Measurements from ENCODE around the gene NTF3. TPM values are rescaled to one million over a fixed set of nuclear protein-coding genes. Genes with fewer than 3 reads are reported as not detected.

The NTF3 gene
- total RNA-seq, 1 experiment from 2014 or later = not detected

DNA sequence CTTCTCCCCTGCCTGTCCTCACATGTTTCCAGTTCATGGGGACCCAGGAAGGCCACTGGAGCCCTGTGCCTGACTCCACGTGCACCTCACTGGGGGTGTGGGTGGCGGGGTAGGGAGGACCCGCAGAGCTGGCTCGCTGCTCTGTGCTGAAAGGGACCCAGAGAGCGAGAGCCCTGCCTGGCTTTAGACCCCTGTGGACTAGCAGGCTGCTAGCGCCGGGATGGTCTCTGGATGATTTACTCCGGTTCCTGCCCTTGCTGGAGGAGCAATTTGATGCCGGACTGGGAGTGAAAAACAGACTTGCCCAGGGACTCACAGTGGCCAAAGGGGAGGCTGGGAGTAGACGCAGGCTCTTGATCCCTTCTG is 49.0 kb downstream of the NTF3 start:
- Histone ChIP-seq H3K9me3 (ENCODE audit: low read length) (no peaks in the 10 kb centered on the region), H3K9me2 (replicated peaks; ENCODE audit: insufficient read depth, low read length) (no peaks in the 10 kb centered on the region), H3K4me3 (ENCODE audit: low read length) (no peak overlapping the region), H3K27me3 (ENCODE audit: low read length) (no peaks in the 10 kb centered on the region), H3K79me2 (ENCODE audit: low read length) (no peaks in the 10 kb centered on the region), H3K9ac (ENCODE audit: low read length) (no peak overlapping the region), H3K4me1 (ENCODE audit: low read length) (peaks cover 14% of the 10 kb centered on the region), H3K36me3 (ENCODE audit: insufficient read depth, low read length) (no peaks in the 10 kb centered on the region), H3K27ac (ENCODE audit: low read length) (no peak overlapping the region), H3K4me2 (ENCODE audit: low read depth, low read length, poor library complexity, severe bottlenecking) (no peak overlapping the region), H4K20me1 (ENCODE audit: insufficient read depth, low read depth, low read length) (no peaks in the 10 kb centered on the region), H2AFZ (ENCODE audit: low read length) (no peak overlapping the region)
- no peak for DNase-seq

- H3K9me3 ChIP-seq (ENCODE audit: low read length) = no peaks in the 10 kb centered on the region
- no peak overlapping the region for H3K27ac ChIP-seq (ENCODE audit: low read length)
- no peak overlapping the region for H2AFZ ChIP-seq (ENCODE audit: low read length)
- H3K4me1 ChIP-seq (ENCODE audit: low read length) = peaks cover 14% of the 10 kb centered on the region
- no peak overlapping the region for H3K4me3 ChIP-seq (ENCODE audit: low read length)
- DNase-seq = no peak
- H3K79me2 ChIP-seq (ENCODE audit: low read length) = no peaks in the 10 kb centered on the region
- no peaks in the 10 kb centered on the region for H3K9me2 ChIP-seq (replicated peaks; ENCODE audit: insufficient read depth, low read length)
- no peak overlapping the region for H3K4me2 ChIP-seq (ENCODE audit: low read depth, low read length, poor library complexity, severe bottlenecking)
- no peaks in the 10 kb centered on the region for H4K20me1 ChIP-seq (ENCODE audit: insufficient read depth, low read depth, low read length)
- H3K27me3 ChIP-seq (ENCODE audit: low read length) = no peaks in the 10 kb centered on the region
- H3K36me3 ChIP-seq (ENCODE audit: insufficient read depth, low read length) = no peaks in the 10 kb centered on the region
- H3K9ac ChIP-seq (ENCODE audit: low read length) = no peak overlapping the region
Observed at GRCh38 chr12:5481645-5482044, 49.7 kb downstream of the NTF3 start.

DNA sequence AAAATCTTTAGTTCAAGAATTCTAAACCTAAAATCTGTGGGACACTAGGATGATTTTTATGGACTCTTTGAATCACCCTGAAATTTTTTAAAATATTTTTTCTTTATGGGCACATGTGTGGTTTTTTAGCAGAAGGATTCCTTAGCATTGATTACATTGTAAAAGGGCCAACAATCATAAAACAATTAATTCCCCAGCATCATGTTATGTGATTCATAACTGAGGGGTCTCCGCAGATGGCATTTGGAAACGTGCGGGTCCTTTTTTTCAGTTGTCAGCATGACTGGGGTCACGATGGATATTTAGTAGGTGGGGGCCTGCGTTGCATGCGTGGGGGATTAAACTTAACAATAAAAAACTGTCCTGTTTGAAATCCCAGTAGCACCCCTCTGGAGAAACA is 52.5 kb downstream of the NTF3 start:
- H3K9ac ChIP-seq (ENCODE audit: low read length) = no peak overlapping the region
- no peak overlapping the region for H2AFZ ChIP-seq (ENCODE audit: low read length)
- no peaks in the 10 kb centered on the region for H3K4me1 ChIP-seq (ENCODE audit: low read length)
- H4K20me1 ChIP-seq (ENCODE audit: insufficient read depth, low read depth, low read length) = no peaks in the 10 kb centered on the region
- H3K4me3 ChIP-seq (ENCODE audit: low read length) = no peak overlapping the region
- H3K4me2 ChIP-seq (ENCODE audit: low read depth, low read length, poor library complexity, severe bottlenecking) = no peak overlapping the region
- DNase-seq = no peak
- H3K27ac ChIP-seq (ENCODE audit: low read length) = no peak overlapping the region
- no peaks in the 10 kb centered on the region for H3K79me2 ChIP-seq (ENCODE audit: low read length)
- H3K36me3 ChIP-seq (ENCODE audit: insufficient read depth, low read length) = no peaks in the 10 kb centered on the region
- no peaks in the 10 kb centered on the region for H3K9me2 ChIP-seq (replicated peaks; ENCODE audit: insufficient read depth, low read length)
- no peaks in the 10 kb centered on the region for H3K27me3 ChIP-seq (ENCODE audit: low read length)
- no peaks in the 10 kb centered on the region for H3K9me3 ChIP-seq (ENCODE audit: low read length)

DNA sequence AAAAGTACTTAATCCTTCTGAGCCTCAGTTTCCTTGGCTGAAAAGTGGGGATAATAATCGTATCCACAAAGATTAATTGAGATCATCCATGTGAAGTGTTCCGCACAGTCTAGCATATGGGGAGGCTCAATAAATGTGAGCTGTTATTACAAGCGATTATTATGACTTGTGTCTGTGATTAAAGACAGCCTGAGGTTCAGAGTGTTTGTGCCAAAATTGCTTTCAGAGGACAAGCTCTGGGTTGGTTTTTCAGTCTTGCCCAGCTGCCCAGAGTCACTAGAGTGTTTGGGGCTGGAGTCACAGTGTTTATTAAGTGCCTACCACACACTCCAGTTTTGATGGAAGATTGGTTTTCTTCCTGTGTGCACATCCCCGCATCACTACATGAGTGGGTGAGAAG is 53.5 kb downstream of the NTF3 start:
- no peaks in the 10 kb centered on the region for H3K36me3 ChIP-seq (ENCODE audit: insufficient read depth, low read length)
- no peaks in the 10 kb centered on the region for H3K9me3 ChIP-seq (ENCODE audit: low read length)
- H3K9me2 ChIP-seq (replicated peaks; ENCODE audit: insufficient read depth, low read length) = no peaks in the 10 kb centered on the region
- no peak overlapping the region for H2AFZ ChIP-seq (ENCODE audit: low read length)
- no peaks in the 10 kb centered on the region for H3K4me1 ChIP-seq (ENCODE audit: low read length)
- H4K20me1 ChIP-seq (ENCODE audit: insufficient read depth, low read depth, low read length) = no peaks in the 10 kb centered on the region
- no peaks in the 10 kb centered on the region for H3K79me2 ChIP-seq (ENCODE audit: low read length)
- H3K4me2 ChIP-seq (ENCODE audit: low read depth, low read length, poor library complexity, severe bottlenecking) = no peak overlapping the region
- no peak overlapping the region for H3K9ac ChIP-seq (ENCODE audit: low read length)
- H3K27ac ChIP-seq (ENCODE audit: low read length) = no peak overlapping the region
- no peaks in the 10 kb centered on the region for H3K27me3 ChIP-seq (ENCODE audit: low read length)
- no peak for DNase-seq
- H3K4me3 ChIP-seq (ENCODE audit: low read length) = no peak overlapping the region

DNA sequence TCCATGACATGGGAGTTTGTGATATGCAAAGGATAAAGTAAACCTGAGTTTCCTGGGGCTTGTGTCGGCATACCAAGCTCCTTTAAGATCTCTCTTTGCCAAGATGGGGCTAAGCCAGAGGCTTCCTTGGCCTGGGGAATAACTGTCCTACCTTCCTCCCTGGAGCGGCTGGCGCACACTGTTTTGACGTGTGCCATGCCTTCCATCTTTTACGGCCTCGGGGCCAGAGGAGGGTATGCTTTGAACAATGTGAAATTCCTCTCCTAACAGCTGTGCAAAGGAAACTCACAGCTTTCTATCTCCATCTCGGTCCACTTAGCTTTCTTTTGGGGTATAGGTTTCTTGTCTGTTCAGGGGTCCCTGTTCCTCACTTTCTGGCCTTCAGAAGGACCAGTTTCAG is 55.2 kb downstream of the NTF3 start:
- Histone ChIP-seq H3K4me3 (ENCODE audit: low read length) (no peak overlapping the region), H3K4me1 (ENCODE audit: low read length) (no peaks in the 10 kb centered on the region), H3K9me3 (ENCODE audit: low read length) (no peaks in the 10 kb centered on the region), H3K9me2 (replicated peaks; ENCODE audit: insufficient read depth, low read length) (no peaks in the 10 kb centered on the region), H3K79me2 (ENCODE audit: low read length) (no peaks in the 10 kb centered on the region), H3K9ac (ENCODE audit: low read length) (no peak overlapping the region), H3K36me3 (ENCODE audit: insufficient read depth, low read length) (no peaks in the 10 kb centered on the region), H3K27me3 (ENCODE audit: low read length) (no peaks in the 10 kb centered on the region), H4K20me1 (ENCODE audit: insufficient read depth, low read depth, low read length) (no peaks in the 10 kb centered on the region), H3K27ac (ENCODE audit: low read length) (no peak overlapping the region), H2AFZ (ENCODE audit: low read length) (no peak overlapping the region), H3K4me2 (ENCODE audit: low read depth, low read length, poor library complexity, severe bottlenecking) (no peak overlapping the region)
- no peak for DNase-seq

GRCh38 chr12:5487948-5488625 is 56.2 kb downstream of the NTF3 start:
- Histone ChIP-seq H3K9me3 (ENCODE audit: low read length) (no peaks in the 10 kb centered on the region), H4K20me1 (ENCODE audit: insufficient read depth, low read depth, low read length) (no peaks in the 10 kb centered on the region), H3K79me2 (ENCODE audit: low read length) (no peaks in the 10 kb centered on the region), H3K27me3 (ENCODE audit: low read length) (no peaks in the 10 kb centered on the region), H3K9ac (ENCODE audit: low read length) (no peak overlapping the region), H3K27ac (ENCODE audit: low read length) (no peak overlapping the region), H3K4me1 (ENCODE audit: low read length) (no peaks in the 10 kb centered on the region), H3K4me3 (ENCODE audit: low read length) (no peak overlapping the region), H3K36me3 (ENCODE audit: insufficient read depth, low read length) (no peaks in the 10 kb centered on the region), H2AFZ (ENCODE audit: low read length) (no peak overlapping the region), H3K9me2 (replicated peaks; ENCODE audit: insufficient read depth, low read length) (no peaks in the 10 kb centered on the region), H3K4me2 (ENCODE audit: low read depth, low read length, poor library complexity, severe bottlenecking) (no peak overlapping the region)
- no peak for DNase-seq

DNA sequence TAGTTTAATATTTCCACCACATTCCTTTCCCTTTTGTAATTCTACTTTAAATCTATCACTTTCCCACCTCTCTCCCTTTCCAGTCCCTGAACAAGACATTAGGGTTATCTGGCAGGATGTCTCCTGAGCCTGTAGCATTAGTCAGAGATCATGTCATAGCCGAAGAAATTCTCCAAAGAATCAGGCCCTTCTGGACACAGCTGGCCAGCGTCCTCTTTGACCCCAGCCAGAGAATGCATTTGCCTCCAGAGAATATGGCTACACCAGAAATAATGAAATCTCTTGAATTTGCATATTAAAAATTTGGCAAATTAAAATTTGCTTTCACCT is 56.7 kb downstream of the NTF3 start:
- Histone ChIP-seq H3K9me3 (ENCODE audit: low read length) (no peaks in the 10 kb centered on the region), H3K79me2 (ENCODE audit: low read length) (no peaks in the 10 kb centered on the region)

DNA sequence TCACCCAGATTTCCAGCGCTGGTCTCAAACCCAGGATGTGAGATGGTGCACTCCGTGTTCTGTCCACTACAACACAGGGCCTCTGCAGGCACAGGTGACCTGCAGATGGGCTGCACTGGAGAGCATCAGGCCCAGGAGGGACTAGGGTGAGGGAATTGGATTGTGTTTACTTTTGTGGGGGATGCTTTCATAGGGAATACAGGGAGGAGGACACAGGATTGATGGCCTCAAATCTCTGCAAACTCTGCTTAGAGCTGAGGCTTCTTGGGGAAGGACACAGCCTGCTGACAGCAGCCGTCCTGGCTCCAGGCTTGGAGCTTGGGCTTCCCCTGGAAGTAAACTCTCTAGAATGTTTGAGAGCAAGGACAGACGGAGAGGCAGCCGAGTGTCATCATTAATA is 57.1 kb downstream of the NTF3 start:
- Histone ChIP-seq H3K79me2 (ENCODE audit: low read length) (no peaks in the 10 kb centered on the region), H3K36me3 (ENCODE audit: insufficient read depth, low read length) (no peaks in the 10 kb centered on the region), H3K4me3 (ENCODE audit: low read length) (no peak overlapping the region), H3K9ac (ENCODE audit: low read length) (no peak overlapping the region), H3K9me3 (ENCODE audit: low read length) (no peaks in the 10 kb centered on the region), H4K20me1 (ENCODE audit: insufficient read depth, low read depth, low read length) (no peaks in the 10 kb centered on the region), H3K9me2 (replicated peaks; ENCODE audit: insufficient read depth, low read length) (no peaks in the 10 kb centered on the region), H3K4me2 (ENCODE audit: low read depth, low read length, poor library complexity, severe bottlenecking) (no peak overlapping the region), H3K27me3 (ENCODE audit: low read length) (no peaks in the 10 kb centered on the region), H3K4me1 (ENCODE audit: low read length) (no peaks in the 10 kb centered on the region), H2AFZ (ENCODE audit: low read length) (no peak overlapping the region), H3K27ac (ENCODE audit: low read length) (no peak overlapping the region)
- DNase-seq = no peak

More for the DNA sequence above, 56.7 kb downstream of the NTF3 start:
- Histone ChIP-seq H3K4me3 (ENCODE audit: low read length) (no peak overlapping the region), H3K9me2 (replicated peaks; ENCODE audit: insufficient read depth, low read length) (no peaks in the 10 kb centered on the region), H3K27ac (ENCODE audit: low read length) (no peak overlapping the region), H2AFZ (ENCODE audit: low read length) (no peak overlapping the region), H3K4me1 (ENCODE audit: low read length) (no peaks in the 10 kb centered on the region), H3K9ac (ENCODE audit: low read length) (no peak overlapping the region), H3K27me3 (ENCODE audit: low read length) (no peaks in the 10 kb centered on the region), H3K36me3 (ENCODE audit: insufficient read depth, low read length) (no peaks in the 10 kb centered on the region), H3K4me2 (ENCODE audit: low read depth, low read length, poor library complexity, severe bottlenecking) (no peak overlapping the region), H4K20me1 (ENCODE audit: insufficient read depth, low read depth, low read length) (no peaks in the 10 kb centered on the region)
- DNase-seq = no peak
